Activated CD4-positive, alpha-beta T cell treated with anti-CD3 and anti-CD28 coated beads for 4 hours (primary cell): ENCODE results near the gene MOCS3.
A peak's percentile ranks its signal among the peaks of the same experiment; 100 is the strongest.
"Not testable (repeated sequence)": the region's sequence is repeated elsewhere in the genome, so short reads cannot be mapped to it uniquely, and the experiment has no call there.

Experiments
- DNase-seq, 2 donors: peaks; one replicate each; pipeline ENCODE4 v3.0.0-alpha.2; 2020

Gene MOCS3

DNA sequence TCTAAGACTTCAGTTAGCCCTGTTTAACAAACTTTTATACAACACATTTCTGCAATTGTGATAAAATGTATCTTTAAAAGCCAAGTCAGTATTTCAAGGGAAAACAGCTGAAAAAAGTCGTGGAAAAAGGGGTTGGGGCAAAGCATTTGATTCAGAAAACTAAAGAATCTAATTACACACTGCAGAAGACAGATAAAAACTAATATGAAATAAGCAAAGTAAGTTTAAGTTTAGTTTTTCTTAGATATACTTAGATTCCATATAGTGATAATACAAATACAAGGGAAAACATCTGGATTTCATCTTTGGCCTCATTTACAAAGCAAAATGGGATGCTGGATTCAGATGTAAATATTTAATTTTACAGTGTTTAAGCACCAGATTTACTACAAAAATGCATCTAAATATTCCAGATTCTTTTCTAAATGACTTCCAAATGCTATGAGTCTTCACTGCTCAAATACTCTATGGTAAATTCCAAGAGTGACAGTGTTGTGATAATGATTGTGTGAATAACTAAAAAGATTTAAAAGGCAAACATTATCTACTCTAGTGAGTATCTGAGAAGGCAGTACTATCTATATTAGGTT is 25.8 kb upstream of the MOCS3 start:
- no peak for DNase-seq

DNA sequence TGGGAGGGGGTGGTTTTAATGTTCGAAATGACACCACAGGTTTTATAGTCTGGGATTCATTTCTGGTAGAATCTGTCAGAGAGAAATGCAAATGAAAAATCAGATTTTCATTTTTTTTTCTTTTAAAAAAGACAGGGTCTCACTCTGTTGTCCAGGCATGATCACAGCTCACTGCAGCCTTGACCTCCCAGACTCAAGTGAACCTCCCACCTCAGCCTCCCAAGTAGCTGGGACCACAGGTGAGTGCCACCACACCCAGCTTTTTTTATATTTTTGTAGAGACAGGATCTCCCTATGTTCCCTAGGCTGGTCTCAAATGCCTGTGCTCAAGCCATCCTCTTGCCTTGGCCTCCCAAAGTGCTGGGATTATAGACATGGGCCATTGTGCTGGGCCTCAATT is 25.0 kb upstream of the MOCS3 start:
- DNase-seq: no peak

DNA sequence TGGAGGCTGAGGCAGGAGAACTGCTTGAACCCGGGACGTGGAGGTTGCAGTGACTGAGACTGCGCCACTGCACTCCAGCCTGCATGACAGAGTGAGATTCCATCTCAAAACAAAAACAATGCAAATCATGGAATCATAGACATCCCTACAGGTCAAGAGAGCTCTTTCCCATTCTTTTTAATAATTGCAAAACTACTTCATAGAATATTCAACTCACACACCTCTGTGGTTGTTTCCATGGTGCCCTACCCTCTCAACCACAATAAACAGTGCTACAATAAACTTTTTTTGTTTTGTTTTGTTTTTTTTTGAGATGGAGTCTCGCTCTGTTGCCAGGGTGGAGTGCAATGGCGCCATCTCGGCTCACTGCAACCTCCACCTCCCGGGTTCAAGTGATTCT is 15.5 kb upstream of the MOCS3 start:
- no peak for DNase-seq

DNA sequence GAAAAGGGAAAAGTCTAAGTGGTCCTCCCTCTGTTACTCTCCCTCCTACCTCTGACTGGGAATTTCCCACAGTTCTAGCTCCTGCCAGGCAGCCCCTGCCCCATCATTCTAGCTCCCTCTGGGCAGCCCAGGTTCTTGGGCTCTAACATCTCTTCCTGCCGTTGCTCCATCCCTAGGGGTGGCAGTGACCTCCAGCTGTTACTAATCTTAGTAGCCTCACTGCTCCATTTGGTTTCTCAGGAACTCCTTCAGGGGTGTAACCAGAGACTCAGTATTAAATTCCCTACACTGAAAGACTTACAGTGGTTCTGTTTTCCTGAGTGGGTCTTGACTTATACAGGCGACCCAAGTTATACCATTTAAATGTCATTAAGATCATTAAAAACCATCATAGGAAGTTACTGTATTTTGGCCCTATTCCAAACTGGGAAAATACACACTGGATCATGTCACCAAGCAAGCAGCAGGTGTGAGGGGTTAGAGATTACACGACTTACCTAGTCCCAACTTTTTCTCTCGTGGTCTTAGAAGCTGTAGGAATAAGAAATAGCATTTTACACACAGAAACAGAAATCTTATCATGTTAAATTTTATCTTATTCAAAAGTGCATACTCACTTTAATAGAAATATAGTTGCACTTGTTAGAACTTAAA is 10.4 kb upstream of the MOCS3 start:
- no peak for DNase-seq

DNA sequence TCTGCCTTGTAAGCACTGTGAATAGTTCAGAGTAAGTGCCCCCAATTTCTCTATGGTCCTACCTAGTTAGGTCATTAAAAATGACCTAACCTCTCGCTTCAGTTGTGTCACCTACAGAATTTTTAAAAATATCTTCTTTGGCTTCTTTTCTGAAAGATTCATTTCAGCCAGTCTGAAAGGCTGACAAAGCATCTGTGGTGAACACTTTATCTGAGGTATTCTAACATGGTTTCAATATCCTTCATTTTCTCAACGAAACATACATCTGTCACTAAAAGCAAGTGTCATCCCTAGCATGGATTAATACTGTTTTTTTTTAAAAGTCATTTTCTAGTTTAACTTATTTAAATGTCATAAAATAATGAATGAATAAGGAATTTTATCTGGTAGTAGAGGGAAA is 5.4 kb upstream of the MOCS3 start:
- no peak for DNase-seq

DNA sequence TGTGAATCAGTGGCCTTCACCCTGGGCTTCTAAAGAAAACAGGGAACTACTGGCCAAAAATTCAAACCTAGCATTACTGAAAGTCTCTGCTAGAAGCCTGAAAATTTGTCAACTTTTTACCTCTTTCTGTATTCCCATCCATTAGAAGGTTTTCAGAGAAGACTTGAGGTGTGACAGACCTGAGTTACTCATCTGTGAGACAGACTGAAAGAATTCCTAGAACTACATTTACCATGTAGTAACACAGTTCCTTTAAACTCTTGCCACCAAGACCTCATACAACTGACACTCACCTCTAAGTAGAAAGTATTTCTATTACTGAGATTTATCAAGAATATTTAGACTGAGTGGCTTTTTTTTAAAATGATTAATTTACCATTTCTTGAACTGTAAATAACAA is 4.8 kb upstream of the MOCS3 start:
- DNase-seq: no peak

DNA sequence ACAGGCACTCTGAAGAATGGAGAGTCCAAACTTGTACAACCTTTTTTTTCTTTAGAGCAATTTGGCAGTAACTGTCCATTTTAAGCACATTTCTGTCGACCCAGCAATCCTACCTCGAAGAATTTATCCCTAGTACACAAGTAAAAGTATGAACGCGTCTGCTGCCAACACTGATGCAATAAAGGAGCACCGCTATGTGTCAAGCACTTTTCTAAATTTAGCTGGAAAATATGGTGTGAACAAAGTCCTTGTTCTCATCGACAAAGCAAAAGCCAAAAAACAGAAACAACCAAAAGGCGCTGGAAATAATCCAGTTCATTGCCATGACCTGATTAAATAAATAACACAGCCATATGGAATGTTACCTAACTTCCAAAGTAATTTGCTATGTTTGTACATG is 1.3 kb upstream of the MOCS3 start:
- DNase-seq: no peak

DNA sequence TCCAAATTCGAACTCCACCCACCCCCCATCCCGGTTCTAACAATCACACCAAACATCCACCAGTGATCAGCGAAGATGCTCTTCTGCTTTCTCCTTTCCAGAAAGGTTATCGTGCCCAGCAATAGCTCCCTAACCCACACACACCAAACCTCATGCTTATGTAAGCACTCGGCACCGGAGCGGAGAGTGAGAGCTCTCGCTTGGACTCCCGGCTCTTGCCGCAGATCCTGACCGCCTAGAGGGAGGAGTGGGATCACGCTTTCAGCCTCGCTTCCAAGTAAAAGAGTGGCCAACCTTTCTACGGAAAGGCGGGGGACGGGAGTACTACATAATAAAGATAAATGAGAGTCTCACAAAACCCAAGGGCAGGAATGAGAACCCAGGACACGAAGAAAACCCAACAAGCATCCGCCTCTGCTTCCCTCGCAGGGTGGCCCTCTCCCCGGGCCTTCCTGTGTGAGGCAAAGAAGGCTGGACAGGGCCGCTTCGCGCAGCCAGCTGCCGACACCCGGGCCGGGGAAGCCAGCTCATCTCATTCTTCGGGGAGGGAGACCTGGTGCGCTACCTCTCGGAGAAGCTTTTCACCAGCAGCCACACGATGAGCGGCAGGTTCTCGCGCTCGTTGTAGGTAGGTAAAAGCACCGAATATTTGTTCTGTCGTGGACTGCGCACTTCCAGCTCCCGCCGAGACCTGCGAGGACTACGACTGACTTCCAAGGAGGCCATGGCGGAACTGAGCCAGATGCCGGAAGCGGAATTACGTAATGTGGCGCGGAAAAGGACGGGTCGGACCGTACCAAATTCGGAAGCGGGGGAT is 612 bp upstream of the MOCS3 start, which contains the start of gene DPM1:
DPM1 (minus strand) TSS at position 735 of the 817 bp plus-strand sequence; CDS start at position 726, 9 bp downstream.
- DNase-seq: peak; percentile 88

DNA sequence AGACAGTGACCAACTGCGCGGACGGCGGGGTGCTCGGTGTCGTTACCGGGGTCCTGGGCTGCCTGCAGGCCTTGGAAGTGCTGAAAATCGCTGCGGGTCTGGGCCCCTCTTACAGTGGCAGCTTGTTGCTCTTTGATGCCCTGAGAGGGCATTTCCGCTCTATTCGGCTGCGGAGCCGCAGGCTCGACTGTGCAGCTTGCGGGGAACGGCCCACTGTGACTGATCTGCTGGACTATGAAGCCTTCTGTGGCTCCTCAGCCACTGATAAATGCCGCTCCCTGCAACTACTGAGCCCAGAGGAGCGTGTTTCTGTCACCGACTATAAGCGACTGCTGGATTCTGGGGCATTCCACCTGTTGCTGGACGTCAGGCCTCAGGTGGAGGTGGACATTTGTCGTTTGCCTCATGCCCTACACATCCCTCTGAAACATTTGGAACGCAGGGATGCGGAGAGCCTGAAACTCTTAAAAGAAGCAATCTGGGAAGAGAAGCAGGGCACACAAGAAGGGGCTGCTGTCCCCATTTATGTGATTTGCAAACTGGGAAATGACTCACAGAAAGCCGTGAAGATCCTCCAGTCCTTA is 1.0 kb downstream of the MOCS3 start:
- no peak for DNase-seq

DNA sequence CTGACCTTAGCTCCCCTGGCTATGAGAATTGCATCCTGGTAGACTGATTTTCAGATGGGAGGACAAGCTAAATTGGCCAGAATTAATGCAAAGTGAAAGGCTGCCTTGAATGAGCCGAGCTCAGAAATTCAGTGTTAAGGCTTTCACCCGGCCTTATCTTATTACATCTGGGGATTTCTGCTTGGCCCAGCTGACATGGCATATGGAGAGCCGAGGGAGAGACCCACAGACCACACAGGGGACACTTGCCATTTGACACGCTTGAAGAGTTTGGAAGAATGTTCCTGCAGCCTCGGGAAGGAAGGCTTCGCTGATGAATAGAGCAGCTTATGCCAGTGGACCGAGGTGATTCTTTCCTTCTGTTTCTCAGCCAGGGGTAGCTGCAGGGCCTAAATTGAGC is 9.0 kb downstream of the MOCS3 start:
- no peak for DNase-seq

DNA sequence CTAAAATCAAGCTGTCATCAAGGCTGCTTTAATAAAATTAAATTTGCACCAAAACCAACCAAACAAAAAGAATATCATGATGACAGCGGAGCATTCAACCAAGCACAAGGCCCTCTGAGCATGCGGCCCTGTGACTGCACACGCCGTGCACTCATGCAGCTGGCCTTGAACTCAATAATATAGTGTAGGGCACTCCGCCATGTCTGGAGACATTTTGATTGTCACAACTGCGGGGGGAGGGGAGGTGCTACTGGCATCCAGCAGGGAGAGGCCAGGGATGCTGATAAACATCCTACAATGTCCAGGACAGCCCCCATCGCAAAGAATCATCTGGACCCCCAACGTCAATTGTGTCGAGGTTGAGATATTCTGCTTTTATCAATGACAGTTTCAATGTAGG is 9.7 kb downstream of the MOCS3 start:
- no peak for DNase-seq

DNA sequence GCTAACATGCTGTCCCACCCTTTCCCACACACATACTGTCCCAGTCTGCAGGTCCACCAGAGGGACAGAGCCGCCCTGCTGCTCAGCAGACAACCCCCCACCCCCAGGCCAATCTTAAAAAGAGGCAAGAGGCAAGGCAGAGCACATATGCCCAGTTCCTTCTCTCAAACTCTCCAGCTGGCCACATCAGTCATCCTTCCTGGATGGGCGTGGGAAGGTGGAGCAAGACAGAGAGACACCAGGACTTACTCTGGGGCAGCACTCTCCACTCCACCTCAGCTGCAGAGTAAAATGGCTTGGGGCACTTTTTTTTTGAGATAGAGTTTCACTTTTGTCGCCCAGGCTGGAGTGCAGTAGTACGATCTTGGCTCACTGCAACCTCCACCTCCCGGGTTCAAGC is 10.8 kb downstream of the MOCS3 start:
- DNase-seq: no peak

DNA sequence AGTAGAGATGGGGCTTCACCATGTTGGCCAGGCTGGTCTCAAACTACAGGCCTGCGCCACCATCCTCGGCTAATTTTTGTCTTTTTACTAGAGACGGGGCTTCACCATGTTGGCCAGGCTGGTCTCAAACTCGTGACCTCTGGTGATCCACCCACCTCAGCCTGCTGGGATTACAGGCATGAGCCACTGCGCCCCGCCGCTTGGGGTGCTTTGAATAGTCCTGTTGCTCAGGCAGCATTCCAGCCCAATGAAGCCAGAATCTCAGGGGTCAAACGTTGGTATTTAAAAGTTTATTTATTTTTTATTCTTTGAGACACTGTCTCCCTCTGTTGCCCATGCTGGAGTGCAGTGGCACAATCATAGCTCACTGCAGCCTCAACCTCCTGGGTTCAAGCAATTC is 11.3 kb downstream of the MOCS3 start:
- no peak for DNase-seq

DNA sequence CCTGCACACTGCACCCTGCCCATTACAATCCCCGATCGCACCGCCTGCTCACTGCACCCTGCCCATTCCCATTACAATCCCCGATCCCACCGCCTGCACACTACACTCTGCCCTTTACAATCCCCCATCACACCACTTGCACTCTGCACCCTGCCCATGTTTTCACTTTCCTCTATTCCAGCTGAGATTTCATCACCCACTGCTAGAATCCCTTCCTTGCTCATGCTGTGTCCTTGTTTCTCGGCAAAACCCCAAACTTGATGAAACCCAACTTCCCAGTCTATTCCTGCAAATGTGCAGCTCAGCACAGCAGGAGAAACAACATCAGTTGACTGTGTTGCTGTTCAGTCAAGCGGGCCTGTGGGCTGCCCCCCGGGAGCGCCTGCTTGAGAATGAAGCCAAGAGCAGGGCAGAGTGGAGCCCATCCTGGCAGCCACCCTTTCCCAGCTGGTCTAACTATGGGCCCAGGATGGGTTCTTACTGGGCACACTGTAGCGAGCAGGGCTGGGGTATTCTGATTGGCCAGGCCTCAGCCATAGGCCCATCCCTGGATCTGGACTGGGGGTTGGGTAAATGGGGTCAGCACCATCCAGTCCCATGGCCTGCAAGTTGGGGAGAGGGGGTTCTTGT is 17.2 kb downstream of the MOCS3 start:
- no peak for DNase-seq

DNA sequence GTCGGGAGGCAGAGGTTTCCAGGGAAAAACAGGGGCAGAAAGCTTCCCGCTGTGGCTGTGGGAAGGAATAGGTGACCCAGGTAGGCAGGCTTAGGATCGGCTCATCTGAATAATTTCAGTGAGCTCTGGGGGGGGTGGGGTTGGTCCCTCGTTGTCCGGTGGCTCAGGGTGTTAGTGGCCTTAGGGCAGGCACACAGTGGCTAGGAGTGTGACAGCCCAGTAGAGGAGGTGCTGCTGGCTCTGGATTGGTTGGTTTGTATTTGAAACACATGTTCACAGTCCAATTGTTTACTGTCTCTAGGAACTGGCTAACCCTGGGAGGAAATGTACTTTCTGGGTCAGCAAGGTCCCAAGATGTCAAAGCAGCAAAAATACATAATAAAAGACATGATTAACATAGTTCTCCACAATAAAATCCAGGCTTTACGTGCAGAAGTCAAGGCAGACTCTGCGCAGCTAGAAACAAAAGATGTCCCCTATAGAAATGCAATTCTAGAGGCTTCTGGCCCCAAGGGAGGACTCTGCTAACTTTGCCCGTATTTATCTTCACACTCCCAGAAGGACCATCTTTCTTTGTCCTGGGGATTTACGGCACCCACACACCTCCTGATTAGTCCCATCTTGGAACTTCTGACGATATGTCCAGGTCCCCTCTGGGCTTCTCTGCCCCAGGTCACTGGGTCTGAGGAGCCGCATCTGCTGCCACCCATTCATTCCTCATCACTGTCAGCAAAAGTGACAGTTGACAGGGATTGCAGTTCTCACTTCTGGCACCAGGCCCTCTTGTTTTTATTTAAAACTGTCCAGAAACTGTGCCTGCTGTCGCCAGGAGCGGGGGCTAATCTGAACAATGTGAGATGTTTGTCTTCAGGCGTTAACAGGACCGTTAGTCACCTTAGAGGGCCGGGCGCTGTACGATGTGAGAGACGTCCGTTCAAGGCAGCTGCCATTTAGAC is 18.7 kb downstream of the MOCS3 start:
- no peak for DNase-seq

DNA sequence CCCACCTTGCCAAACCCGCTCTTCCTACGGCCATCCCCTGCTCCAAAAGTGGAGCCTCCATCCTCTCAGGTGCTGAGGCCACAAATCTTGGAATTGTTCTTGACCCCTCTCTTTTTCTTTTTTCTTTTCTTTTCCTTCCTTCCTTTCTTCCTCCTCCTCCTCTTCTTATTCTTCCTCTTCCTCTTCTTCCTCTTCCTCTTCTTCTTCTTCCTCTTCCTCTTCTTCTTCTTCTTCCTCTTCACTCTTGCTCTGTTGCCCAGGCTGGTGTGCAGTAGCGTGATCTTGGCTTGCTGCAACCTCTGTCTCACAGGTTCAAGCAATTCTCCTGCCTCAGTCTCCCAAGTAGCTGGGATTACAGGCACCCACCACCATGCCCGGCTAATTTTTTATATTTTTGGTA is 19.9 kb downstream of the MOCS3 start:
- not testable (repeated sequence) for DNase-seq

DNA sequence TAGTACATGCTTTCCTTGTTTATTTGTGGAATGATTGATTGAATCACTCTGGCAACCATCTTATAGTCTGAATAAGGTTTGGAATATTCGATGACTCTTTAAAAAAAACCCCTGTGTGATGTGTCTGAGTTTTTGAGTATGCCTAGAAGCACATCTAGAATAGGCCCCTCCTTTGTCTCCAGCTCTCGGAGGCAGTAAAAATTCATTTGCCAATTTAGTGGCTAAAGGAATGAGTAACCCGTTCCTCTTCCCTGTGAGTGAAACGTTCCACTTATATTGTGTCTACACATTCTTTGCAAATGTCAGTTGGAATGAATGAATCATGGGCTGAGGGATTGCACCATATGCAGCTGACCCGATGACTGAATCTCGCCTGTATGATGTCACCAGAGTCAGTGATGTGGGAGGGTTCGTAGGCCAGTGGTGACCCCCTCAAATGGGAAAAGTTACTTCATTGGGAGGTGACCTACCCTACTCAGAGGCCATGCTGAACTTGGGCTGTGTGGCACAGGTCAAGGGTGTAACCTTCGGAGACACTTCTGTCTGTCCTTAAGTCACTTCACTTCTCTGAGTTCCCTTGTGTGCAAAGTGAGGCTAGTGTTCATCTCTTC is 21.6 kb downstream of the MOCS3 start:
- no peak for DNase-seq

DNA sequence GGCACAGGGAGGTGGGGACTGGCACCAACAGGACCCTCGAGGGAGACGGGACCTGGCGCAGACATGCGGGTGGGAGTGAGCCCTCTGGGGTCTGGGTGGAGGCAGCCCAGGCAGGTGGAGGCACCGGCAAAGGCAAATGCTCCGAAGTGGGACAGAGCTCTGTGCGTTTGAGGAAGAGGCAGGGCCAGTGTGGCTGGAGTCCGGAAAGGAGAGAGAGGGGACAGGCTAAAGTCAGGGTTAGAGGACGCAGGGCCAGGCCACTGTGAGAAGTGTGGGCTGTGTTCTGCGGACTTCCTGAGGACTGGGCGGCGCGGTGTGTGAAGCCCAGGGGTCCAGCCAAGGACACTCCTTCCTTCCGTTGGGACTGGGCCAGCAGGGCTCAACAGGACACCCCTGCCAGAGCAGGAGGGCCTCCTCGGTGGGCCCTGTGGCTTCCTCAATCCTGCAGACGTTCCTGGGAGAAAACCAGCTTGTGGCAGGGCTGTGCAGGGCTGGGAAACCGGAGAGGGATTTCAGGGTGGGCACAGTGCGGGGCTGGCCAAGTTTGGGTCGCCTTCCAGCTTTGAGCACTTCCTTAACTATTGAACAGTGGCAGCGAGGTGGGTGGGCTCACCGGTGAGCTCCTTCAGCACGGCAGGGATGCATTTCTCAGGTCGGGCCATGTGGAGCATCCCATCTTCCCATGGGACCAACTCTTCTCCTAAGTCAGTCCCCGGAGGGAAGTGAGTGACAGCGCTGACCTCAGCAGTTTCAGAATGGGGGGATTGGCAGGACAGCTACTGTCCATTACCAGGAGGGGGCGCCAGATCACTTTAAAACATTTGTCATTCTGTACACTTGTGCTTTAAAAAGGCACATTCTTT is 22.5 kb downstream of the MOCS3 start:
- DNase-seq: peak; percentile 70 to 72

DNA sequence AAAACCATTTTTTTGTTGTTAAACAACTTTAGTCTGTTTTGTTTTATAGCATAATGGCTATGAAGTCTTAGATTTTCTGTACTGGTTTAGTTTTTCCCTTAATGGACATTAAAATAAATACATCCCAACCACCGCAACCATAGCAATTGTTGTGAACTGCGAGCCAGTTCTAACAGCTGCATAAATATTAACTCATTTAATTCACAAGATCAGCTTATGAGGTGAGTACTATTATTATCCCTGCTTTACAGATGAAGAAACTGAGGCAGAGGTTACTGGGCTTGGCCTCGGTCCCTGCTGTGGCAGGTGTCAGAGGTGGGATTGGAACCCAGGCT is 23.1 kb downstream of the MOCS3 start:
- no peak for DNase-seq

DNA sequence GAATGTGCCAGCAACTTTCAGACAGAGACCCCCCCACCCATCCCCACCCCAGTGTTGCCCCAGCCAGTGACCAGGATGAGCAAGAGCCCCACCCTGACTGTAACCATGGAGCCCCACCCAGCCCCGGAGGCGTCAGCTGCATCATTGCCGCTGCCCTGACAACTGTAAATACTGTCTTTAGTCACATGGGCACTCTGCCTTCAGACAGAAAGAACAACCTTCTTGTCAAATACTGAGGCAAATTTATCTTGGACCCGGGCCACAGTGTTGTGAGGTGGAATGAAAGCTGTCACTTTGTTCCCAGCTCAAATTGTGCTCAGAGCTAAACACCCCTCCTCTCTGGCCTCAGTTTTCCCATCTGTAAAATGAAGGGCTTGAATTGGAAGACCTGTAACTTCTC is 23.7 kb downstream of the MOCS3 start:
- no peak for DNase-seq

DNA sequence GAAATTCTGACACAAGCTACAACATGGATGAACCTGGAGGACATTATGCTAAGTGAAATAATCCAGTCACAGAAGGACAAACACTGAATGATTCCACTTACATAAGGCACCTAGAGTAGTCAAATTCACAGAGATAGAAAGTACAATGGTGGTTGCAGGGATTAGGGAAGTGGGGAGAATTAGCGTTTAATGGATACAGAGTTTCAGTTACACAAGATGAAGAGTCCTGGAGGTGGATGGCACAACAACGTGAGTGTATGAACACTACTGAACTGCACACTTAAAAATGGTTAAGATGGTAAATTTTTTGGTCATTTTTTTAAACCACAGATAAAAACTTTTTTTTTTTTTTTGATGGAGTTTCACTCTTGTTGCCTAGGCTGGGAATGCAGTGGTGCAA is 24.7 kb downstream of the MOCS3 start:
- DNase-seq: no peak
